ENCODE results near the gene PKD1. TPM values are rescaled to one million over a fixed set of nuclear protein-coding genes. Genes with fewer than 3 reads are reported as not detected.

The PKD1 gene
- total RNA-seq, 1 donor from 2014 or later: 70.0 TPM

- H3K27ac Mint-ChIP-seq (ENCODE audit: unreplicated experiment): no peak overlapping the region
- peaks cover 9% of the 10 kb centered on the region for H3K4me1 Mint-ChIP-seq (ENCODE audit: unreplicated experiment)
- TF ChIP-seq, protein P1, sequence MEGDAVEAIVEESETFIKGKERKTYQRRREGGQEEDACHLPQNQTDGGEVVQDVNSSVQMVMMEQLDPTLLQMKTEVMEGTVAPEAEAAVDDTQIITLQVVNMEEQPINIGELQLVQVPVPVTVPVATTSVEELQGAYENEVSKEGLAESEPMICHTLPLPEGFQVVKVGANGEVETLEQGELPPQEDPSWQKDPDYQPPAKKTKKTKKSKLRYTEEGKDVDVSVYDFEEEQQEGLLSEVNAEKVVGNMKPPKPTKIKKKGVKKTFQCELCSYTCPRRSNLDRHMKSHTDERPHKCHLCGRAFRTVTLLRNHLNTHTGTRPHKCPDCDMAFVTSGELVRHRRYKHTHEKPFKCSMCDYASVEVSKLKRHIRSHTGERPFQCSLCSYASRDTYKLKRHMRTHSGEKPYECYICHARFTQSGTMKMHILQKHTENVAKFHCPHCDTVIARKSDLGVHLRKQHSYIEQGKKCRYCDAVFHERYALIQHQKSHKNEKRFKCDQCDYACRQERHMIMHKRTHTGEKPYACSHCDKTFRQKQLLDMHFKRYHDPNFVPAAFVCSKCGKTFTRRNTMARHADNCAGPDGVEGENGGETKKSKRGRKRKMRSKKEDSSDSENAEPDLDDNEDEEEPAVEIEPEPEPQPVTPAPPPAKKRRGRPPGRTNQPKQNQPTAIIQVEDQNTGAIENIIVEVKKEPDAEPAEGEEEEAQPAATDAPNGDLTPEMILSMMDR (IDR thresholded peaks at IDR 0.05; ENCODE audit: unreplicated experiment): no peak
- H3K36me3 Mint-ChIP-seq (ENCODE audit: low read depth, unreplicated experiment): peaks cover 14% of the 10 kb centered on the region
- H3K4me3 Mint-ChIP-seq (ENCODE audit: unreplicated experiment): no peak overlapping the region
- H3K9me3 Mint-ChIP-seq (ENCODE audit: unreplicated experiment): no peaks in the 10 kb centered on the region
- H3K27me3 Mint-ChIP-seq (ENCODE audit: unreplicated experiment): peaks cover 8% of the 10 kb centered on the region
- DNase-seq (ENCODE audit: low spot score): no peak
Measured at GRCh38 chr16:2174396-2175131, 38.9 kb upstream of the PKD1 start.

- no peak for DNase-seq (ENCODE audit: low spot score)
- peaks cover 14% of the 10 kb centered on the region for H3K36me3 Mint-ChIP-seq (ENCODE audit: low read depth, unreplicated experiment)
- no peaks in the 10 kb centered on the region for H3K9me3 Mint-ChIP-seq (ENCODE audit: unreplicated experiment)
- H3K27me3 Mint-ChIP-seq (ENCODE audit: unreplicated experiment): peaks cover 8% of the 10 kb centered on the region
- no peak overlapping the region for H3K4me3 Mint-ChIP-seq (ENCODE audit: unreplicated experiment)
- TF ChIP-seq, protein P1 (IDR thresholded peaks at IDR 0.05; ENCODE audit: unreplicated experiment): no peak
- H3K27ac Mint-ChIP-seq (ENCODE audit: unreplicated experiment): peak overlapping the region; percentile 67
- peaks cover 15% of the 10 kb centered on the region for H3K4me1 Mint-ChIP-seq (ENCODE audit: unreplicated experiment)
Measured at GRCh38 chr16:2173916-2174315, 38.2 kb upstream of the PKD1 start.

DNA sequence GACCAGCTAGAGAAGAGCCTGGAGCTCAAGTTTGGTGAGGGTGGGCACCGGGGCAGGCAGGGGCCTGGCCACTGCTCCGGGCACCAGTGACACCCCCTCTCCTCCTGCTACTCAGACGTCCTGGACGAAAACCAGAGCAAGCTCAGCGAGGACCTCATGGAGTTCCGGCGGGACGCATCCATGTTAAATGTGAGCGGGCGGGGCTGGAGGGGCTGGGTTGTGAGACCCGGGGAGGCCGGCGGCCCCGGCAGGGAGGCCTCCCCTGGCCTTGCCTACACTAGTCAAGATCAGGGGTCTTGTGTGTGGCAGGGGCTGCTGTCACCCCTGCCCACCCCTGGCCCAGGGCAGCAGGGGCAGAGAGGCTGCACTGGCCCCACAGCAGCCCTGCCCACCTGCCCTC is 37.7 kb upstream of the PKD1 start:
- Mint-ChIP-seq H3K9me3 (ENCODE audit: unreplicated experiment) (no peaks in the 10 kb centered on the region), H3K27me3 (ENCODE audit: unreplicated experiment) (peaks cover 7% of the 10 kb centered on the region), H3K4me1 (ENCODE audit: unreplicated experiment) (peaks cover 17% of the 10 kb centered on the region), H3K27ac (ENCODE audit: unreplicated experiment) (peak overlapping the region; percentile 52), H3K36me3 (ENCODE audit: low read depth, unreplicated experiment) (peaks cover 14% of the 10 kb centered on the region), H3K4me3 (ENCODE audit: unreplicated experiment) (peak overlapping the region; percentile 65)
- no peak for DNase-seq (ENCODE audit: low spot score)
- TF ChIP-seq, protein P1 (IDR thresholded peaks at IDR 0.05; ENCODE audit: unreplicated experiment): no peak

- Mint-ChIP-seq H3K27ac (ENCODE audit: unreplicated experiment) (peak overlapping the region; percentile 52), H3K9me3 (ENCODE audit: unreplicated experiment) (no peaks in the 10 kb centered on the region), H3K36me3 (ENCODE audit: low read depth, unreplicated experiment) (peaks cover 14% of the 10 kb centered on the region), H3K4me3 (ENCODE audit: unreplicated experiment) (peak overlapping the region; percentile 65), H3K27me3 (ENCODE audit: unreplicated experiment) (peaks cover 7% of the 10 kb centered on the region), H3K4me1 (ENCODE audit: unreplicated experiment) (peaks cover 20% of the 10 kb centered on the region)
- no peak for DNase-seq (ENCODE audit: low spot score)
- TF ChIP-seq, protein P1 (IDR thresholded peaks at IDR 0.05; ENCODE audit: unreplicated experiment): no peak
Measured at GRCh38 chr16:2172688-2173335, 37.1 kb upstream of the PKD1 start.

DNA sequence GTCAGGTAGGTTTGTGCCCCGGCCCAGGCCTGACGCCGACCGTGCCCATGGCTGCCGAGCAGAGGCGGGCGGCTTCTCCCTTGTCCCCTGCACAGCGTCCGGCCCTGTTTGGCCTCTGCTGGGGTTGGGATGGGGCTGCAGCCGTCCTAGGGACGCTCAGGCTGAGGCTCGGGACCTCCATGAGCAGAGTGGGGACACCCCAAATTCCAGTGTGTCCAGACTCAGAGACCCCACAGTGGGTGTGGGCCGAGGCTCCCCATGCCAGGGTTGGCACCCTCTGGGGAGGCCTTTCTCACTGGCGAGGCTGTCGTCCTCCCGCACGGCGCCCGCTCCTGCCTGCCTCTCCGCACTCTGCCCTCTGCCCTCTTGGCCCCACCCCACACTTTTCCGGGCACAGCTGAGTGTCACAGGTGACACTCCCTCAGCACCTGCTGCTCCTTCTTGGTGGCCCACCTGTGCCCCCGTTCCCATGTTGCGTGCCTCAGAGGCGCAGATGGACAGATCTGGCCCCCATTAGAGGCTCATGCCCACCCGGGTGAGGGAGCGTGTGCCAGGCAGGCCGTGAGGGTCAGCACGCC is 36.0 kb upstream of the PKD1 start:
- H3K4me3 Mint-ChIP-seq (ENCODE audit: unreplicated experiment): peak overlapping the region; percentile 57
- peaks cover 20% of the 10 kb centered on the region for H3K4me1 Mint-ChIP-seq (ENCODE audit: unreplicated experiment)
- no peak for DNase-seq (ENCODE audit: low spot score)
- H3K27me3 Mint-ChIP-seq (ENCODE audit: unreplicated experiment): peaks cover 5% of the 10 kb centered on the region
- H3K36me3 Mint-ChIP-seq (ENCODE audit: low read depth, unreplicated experiment): peaks cover 9% of the 10 kb centered on the region
- no peaks in the 10 kb centered on the region for H3K9me3 Mint-ChIP-seq (ENCODE audit: unreplicated experiment)
- H3K27ac Mint-ChIP-seq (ENCODE audit: unreplicated experiment): peak overlapping the region; percentile 78
- TF ChIP-seq, protein P1 (IDR thresholded peaks at IDR 0.05; ENCODE audit: unreplicated experiment): no peak
